ENCODE measurements around the gene GNG12. TPM values are rescaled to one million over a fixed set of nuclear protein-coding genes. Genes with fewer than 3 reads are reported as not detected.

Gene GNG12
- 62.1 to 82.7 TPM (median 72.2 TPM) in 5 replicates for total RNA-seq (2022; extraction: Qiagen RNA extraction)

GRCh38 chr1:67832737-67833601 lies at the start of gene GNG12:
GNG12 (minus strand) TSS chr1:67833467; CDS start chr1:67707686, 125,781 bp downstream.

GRCh38 chr1:67685067-67685557 lies 148.2 kb downstream of the GNG12 start, which contains the start of gene GADD45A:
GADD45A (plus strand) TSS chr1:67685201; CDS start chr1:67685495, 294 bp downstream.

Other genes with a start within 250 kb of the GNG12 start
- 74.6 to 89.2 TPM (median 83.7 TPM) in 5 replicates for gene GADD45A, start 148.3 kb downstream of the GNG12 start, total RNA-seq (2022; extraction: Qiagen RNA extraction)
- gene DIRAS3, start 217.2 kb upstream of the GNG12 start, total RNA-seq (2022; extraction: Qiagen RNA extraction), result 0.63 to 1.3 TPM (median 1.1 TPM) in 5 replicates

Measured in A549 treated with dexamethasone at 1 μM for 4 hours (cell line).